Heart left ventricle (tissue), 13 donors: ENCODE measurements around the gene PIGN.

ENCODE experiments used
- POLR2A ChIP-seq, 2 donors: fragments of 450-650 bp; IDR thresholded peaks; one replicate each; pipeline ENCODE4 v1.6.1; 2017; ENCODE audit warnings: antibody characterized with exemption in 2 of 2, mild to moderate bottlenecking in 2 of 2, moderate library complexity in 2 of 2
- TF ChIP-seq, protein P1 (sequence below), 12 donors: fragments of 200-600 bp; sonication (generic) in 4 of 12; IDR thresholded peaks; one replicate each; pipeline versions ENCODE4 v1.5.0 to v1.8.0; 2018 to 2022; ENCODE audit warnings: antibody characterized with exemption in 12 of 12, mild to moderate bottlenecking in 5 of 12
- donor health status: ischemic (EF 13 %, LVEDD 7.1; RV severe dilation, severe dysfunction).
- donor health status: DM: no; HTN: yes; CAD: no.
- donor health status: DM: no; HTN: no; CAD: no.
- donor health status: ischemic (EF 25% LVEDD 6.9; RV normal size, moderate dysfunction).
- donor health status: ischemic (EF 25% LVEDD 5.7; RV mildly dilated, moderate dysfunction).
- donor health status: ischemic (EF 35%, LVEDD 5.7; RV mildly dilated, moderate dysfunction).
- donor health status: nonischemic (EF 11% LVEDD 7.7; RV severe dilation, severe dysfunction).
- donor health status: DM: yes; HTN: yes; CAD: no.
- donor health status: PGD.
- donor health status: ischemic (EF 29% LVEDD 5.4; RV normal size, mild dysfunction).
- donor health status: nonischemic (EF 23%, LVEDD 6.1; RV moderate dilation, normal function).

DNA sequence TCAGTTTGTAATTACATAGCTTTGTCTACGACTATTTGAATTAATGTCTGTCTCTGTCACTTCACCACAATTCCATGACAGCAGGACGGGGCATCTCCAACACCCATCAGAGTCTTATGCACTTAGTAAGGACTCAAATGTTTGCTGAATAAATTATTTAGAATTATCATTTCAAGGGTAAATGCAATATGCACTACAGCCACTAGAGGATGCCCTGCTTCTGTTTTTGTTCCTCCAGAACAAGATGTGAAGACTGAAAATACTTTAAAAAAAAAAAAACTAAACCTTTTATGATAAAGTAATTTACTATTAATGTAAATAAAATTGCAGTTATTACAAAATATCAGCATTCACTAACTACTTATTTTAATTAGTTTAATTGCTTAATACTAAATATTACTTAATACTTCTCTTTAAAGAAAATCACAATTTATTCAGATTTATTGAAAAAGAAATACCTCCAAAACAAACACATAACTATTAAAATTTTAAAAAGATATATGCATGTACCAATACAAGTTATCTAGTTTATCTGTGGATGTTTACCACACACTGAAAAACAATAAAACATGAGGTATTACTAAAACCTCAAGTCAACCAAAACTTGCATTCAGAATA, 3.2 kb downstream of the PIGN start:
- TF ChIP-seq, protein P1, sequence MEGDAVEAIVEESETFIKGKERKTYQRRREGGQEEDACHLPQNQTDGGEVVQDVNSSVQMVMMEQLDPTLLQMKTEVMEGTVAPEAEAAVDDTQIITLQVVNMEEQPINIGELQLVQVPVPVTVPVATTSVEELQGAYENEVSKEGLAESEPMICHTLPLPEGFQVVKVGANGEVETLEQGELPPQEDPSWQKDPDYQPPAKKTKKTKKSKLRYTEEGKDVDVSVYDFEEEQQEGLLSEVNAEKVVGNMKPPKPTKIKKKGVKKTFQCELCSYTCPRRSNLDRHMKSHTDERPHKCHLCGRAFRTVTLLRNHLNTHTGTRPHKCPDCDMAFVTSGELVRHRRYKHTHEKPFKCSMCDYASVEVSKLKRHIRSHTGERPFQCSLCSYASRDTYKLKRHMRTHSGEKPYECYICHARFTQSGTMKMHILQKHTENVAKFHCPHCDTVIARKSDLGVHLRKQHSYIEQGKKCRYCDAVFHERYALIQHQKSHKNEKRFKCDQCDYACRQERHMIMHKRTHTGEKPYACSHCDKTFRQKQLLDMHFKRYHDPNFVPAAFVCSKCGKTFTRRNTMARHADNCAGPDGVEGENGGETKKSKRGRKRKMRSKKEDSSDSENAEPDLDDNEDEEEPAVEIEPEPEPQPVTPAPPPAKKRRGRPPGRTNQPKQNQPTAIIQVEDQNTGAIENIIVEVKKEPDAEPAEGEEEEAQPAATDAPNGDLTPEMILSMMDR (IDR thresholded peaks at IDR 0.05): peak; percentile 89 to 99 (median 94)
- no peak for TF ChIP-seq POLR2A (IDR thresholded peaks at IDR 0.05)
